Measurements from ENCODE around the gene ACLY.

GRCh38 chr17:41928693-41929251 is 10.0 kb upstream of the ACLY start:
- TF ChIP-seq CTCF (conservative IDR thresholded peaks at IDR 0.05; ENCODE audit: low read length) = no peak
- TF ChIP-seq EZH2phosphoT487 (IDR thresholded peaks at IDR 0.05; ENCODE audit: borderline replicate concordance, low read depth, low read length) = no peak
